ENCODE data around the gene ABL1. TPM values are rescaled to one million over a fixed set of nuclear protein-coding genes. Genes with fewer than 3 reads are reported as not detected.

The ABL1 gene
- total RNA-seq, 1 experiment from 2014 or later: 67.5 TPM

- Mint-ChIP-seq H3K9me3 (ENCODE audit: unreplicated experiment) (no peaks in the 10 kb centered on the region), H3K27ac (ENCODE audit: low read depth, unreplicated experiment) (no peak overlapping the region), H3K27me3 (ENCODE audit: insufficient read depth, unreplicated experiment) (peaks cover 32% of the 10 kb centered on the region), H3K36me3 (ENCODE audit: insufficient read depth, unreplicated experiment) (no peaks in the 10 kb centered on the region), H3K4me1 (ENCODE audit: insufficient read depth, unreplicated experiment) (no peaks in the 10 kb centered on the region), H3K4me3 (ENCODE audit: unreplicated experiment) (no peak overlapping the region)
- intact Hi-C loops (cut with micrococcal nuclease): no loop called here
- ChIA-PET CTCF (interaction anchor here (0.7 to 1.0 kb wide), 2 partner anchors 79 to 99 kb away, joined by 3 to 4 read pairs; no protein-coding TSS in a partner anchor), POLR2A (interaction anchor here (0.6 to 1.3 kb wide), 2 partner anchors 9 to 304 kb away, joined by 3 read pairs; no protein-coding TSS in a partner anchor)
- BruUV-seq (replicated peaks): no TSS peak
- no peak for DNase-seq (ENCODE audit: unreplicated experiment)
- no peak for TF ChIP-seq CTCF (IDR thresholded peaks at IDR 0.05; ENCODE audit: unreplicated experiment)
Measured at GRCh38 chr9:130918826-130919558, 83.9 kb downstream of the ABL1 start.

DNA sequence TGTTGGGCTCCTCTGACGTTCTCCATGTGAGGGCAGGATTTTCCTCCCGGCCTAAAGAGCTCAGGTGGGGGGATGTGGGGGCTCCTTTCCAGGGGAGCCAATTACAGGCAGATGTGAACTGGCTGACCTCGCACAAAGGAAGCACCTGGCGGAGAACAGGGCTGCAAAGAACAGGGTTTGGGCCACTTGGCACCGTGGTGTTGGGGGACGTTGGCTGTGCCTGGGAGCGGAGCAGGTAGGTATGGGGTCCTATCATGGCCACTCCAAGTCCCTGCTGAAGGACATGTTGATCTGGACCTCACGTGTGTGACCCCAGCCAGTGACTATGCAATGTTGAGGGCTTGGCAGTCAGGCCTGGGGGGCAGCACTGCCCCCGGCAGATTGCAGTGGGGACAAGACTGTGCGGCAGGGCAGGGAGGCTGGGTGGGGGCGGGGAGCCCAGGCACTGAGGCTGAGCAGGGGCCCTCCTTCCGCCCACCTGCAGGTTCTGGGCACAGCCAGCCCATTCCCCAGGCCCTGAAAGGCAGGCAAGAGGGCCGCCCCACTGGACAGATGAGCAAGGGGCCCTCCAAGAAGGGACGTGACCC is 84.6 kb downstream of the ABL1 start:
- no peaks in the 10 kb centered on the region for H3K4me1 Mint-ChIP-seq (ENCODE audit: insufficient read depth, unreplicated experiment)
- H3K27me3 Mint-ChIP-seq (ENCODE audit: insufficient read depth, unreplicated experiment): peaks cover 32% of the 10 kb centered on the region
- no peaks in the 10 kb centered on the region for H3K9me3 Mint-ChIP-seq (ENCODE audit: unreplicated experiment)
- DNase-seq (ENCODE audit: unreplicated experiment): no peak
- CTCF ChIA-PET: interaction anchor here (0.7 to 0.9 kb wide), 2 partner anchors 79 kb away, joined by 3 to 4 read pairs; no protein-coding TSS in a partner anchor
- intact Hi-C loops (cut with micrococcal nuclease): no loop called here
- H3K4me3 Mint-ChIP-seq (ENCODE audit: unreplicated experiment): no peak overlapping the region
- POLR2A ChIA-PET: interaction anchor here (1.3 kb wide), 1 partner anchor 8 kb away, joined by 3 read pairs; no protein-coding TSS in a partner anchor
- no TSS peak for BruUV-seq (replicated peaks)
- H3K27ac Mint-ChIP-seq (ENCODE audit: low read depth, unreplicated experiment): no peak overlapping the region
- no peak for TF ChIP-seq CTCF (IDR thresholded peaks at IDR 0.05; ENCODE audit: unreplicated experiment)
- H3K36me3 Mint-ChIP-seq (ENCODE audit: insufficient read depth, unreplicated experiment): no peaks in the 10 kb centered on the region

GRCh38 chr9:130920233-130920632 is 85.2 kb downstream of the ABL1 start:
- Mint-ChIP-seq H3K4me1 (ENCODE audit: insufficient read depth, unreplicated experiment) (no peaks in the 10 kb centered on the region), H3K27me3 (ENCODE audit: insufficient read depth, unreplicated experiment) (peaks cover 32% of the 10 kb centered on the region), H3K4me3 (ENCODE audit: unreplicated experiment) (no peak overlapping the region), H3K9me3 (ENCODE audit: unreplicated experiment) (no peaks in the 10 kb centered on the region), H3K36me3 (ENCODE audit: insufficient read depth, unreplicated experiment) (no peaks in the 10 kb centered on the region), H3K27ac (ENCODE audit: low read depth, unreplicated experiment) (no peak overlapping the region)
- ChIA-PET POLR2A (interaction anchor here (0.6 kb wide), 1 partner anchor 24 kb away, joined by 3 read pairs; no protein-coding TSS in a partner anchor), CTCF (interaction anchor here (0.9 kb wide), 1 partner anchor 78 kb away, joined by 3 read pairs; no protein-coding TSS in a partner anchor)
- DNase-seq (ENCODE audit: unreplicated experiment): no peak
- BruUV-seq (replicated peaks): no TSS peak
- intact Hi-C loops (cut with micrococcal nuclease): no loop called here
- no peak for TF ChIP-seq CTCF (IDR thresholded peaks at IDR 0.05; ENCODE audit: unreplicated experiment)

DNA sequence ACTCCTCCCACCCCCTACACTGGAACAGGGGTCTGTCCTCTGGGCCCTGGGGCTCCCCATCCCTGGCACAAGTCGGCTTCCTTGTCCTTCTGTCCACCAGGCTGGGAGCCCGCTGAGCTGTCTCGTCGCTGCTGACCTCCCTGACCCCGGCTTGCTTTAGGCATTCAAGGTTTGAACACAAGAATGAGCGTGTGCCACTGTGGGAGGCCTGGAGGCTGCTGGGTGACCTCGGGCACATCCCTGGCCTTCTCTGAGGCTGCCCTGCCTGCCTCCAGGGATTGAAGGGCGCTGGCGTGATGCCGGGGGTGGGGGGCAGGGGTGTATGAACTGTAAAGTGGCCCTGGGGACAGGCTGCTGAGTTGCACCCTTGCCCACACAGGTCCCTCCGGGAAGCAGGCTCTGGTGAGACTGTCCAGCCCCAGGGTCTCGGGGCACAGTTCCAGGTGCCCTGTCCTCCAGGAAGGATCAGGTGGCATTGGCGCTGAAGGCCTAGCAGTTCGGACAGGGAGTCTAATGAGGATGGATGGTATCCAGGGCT is 85.8 kb downstream of the ABL1 start:
- Mint-ChIP-seq H3K4me3 (ENCODE audit: unreplicated experiment) (no peak overlapping the region), H3K27me3 (ENCODE audit: insufficient read depth, unreplicated experiment) (peaks cover 32% of the 10 kb centered on the region), H3K27ac (ENCODE audit: low read depth, unreplicated experiment) (no peak overlapping the region), H3K36me3 (ENCODE audit: insufficient read depth, unreplicated experiment) (no peaks in the 10 kb centered on the region), H3K4me1 (ENCODE audit: insufficient read depth, unreplicated experiment) (no peaks in the 10 kb centered on the region), H3K9me3 (ENCODE audit: unreplicated experiment) (no peaks in the 10 kb centered on the region)
- BruUV-seq (replicated peaks): no TSS peak
- intact Hi-C loops (cut with micrococcal nuclease): no loop called here
- no peak for TF ChIP-seq CTCF (IDR thresholded peaks at IDR 0.05; ENCODE audit: unreplicated experiment)
- no peak for DNase-seq (ENCODE audit: unreplicated experiment)
- POLR2A ChIA-PET: interaction anchor here (0.6 kb wide), 1 partner anchor 23 kb away, joined by 3 read pairs; no protein-coding TSS in a partner anchor
- CTCF ChIA-PET: interaction anchor here (0.9 kb wide), 1 partner anchor 78 kb away, joined by 3 read pairs; no protein-coding TSS in a partner anchor
